KMS-11 (cell line): ENCODE measurements around the gene IQCC.

Experiments
- H2AFZ ChIP-seq: fragments of 200-600 bp; sonication (generic); 2 replicates; pipeline ENCODE4 v1.6.1; 2016; ENCODE audit warnings: antibody characterized with exemption, mixed run types, low read depth
- H3K27ac ChIP-seq: fragments of 200-600 bp; sonication (generic); 2 replicates; pipeline ENCODE4 v1.6.1; 2016; ENCODE audit warnings: mild to moderate bottlenecking, mixed run types
- H3K27me3 ChIP-seq: fragments of 200-600 bp; sonication (generic); 2 replicates; pipeline ENCODE4 v1.6.1; 2017; ENCODE audit warnings: mild to moderate bottlenecking, low read depth, mixed run types, moderate library complexity; ENCODE audit not compliant: insufficient read depth
- H3K36me3 ChIP-seq: fragments of 200-600 bp; sonication (generic); 2 replicates; pipeline ENCODE4 v1.6.1; 2017; ENCODE audit warnings: mild to moderate bottlenecking, mixed run types; ENCODE audit not compliant: insufficient read depth
- H3K4me1 ChIP-seq: fragments of 200-600 bp; sonication (generic); 2 replicates; pipeline ENCODE4 v1.6.1; 2016; ENCODE audit warnings: mild to moderate bottlenecking, low read depth, mixed run types; ENCODE audit not compliant: poor library complexity, severe bottlenecking
- H3K4me2 ChIP-seq: fragments of 200-600 bp; sonication (generic); 2 replicates; pipeline ENCODE4 v1.7.0; 2016; ENCODE audit warnings: mild to moderate bottlenecking, mixed run types
- H3K4me3 ChIP-seq: fragments of 200-600 bp; sonication (generic); IDR thresholded peaks from 2 replicates; pipeline ENCODE4 v1.6.1; 2017; ENCODE audit warnings: low read depth, low read length, mixed read lengths; ENCODE audit not compliant: insufficient read depth
- H3K79me2 ChIP-seq: fragments of 200-600 bp; sonication (generic); 2 replicates; pipeline ENCODE4 v1.6.1; 2016; ENCODE audit warnings: low read depth, mixed run types; ENCODE audit not compliant: insufficient read depth
- H3K9ac ChIP-seq: fragments of 200-600 bp; sonication (generic); 2 replicates; pipeline ENCODE4 v1.6.1; 2016; ENCODE audit warnings: mild to moderate bottlenecking, mixed run types
- H4K20me1 ChIP-seq: fragments of 200-600 bp; sonication (generic); 2 replicates; pipeline ENCODE4 v1.6.1; 2016; ENCODE audit warnings: mild to moderate bottlenecking, mixed run types; ENCODE audit not compliant: insufficient read depth
- TF ChIP-seq, protein P1 (sequence below): fragments of 200-600 bp; sonication (generic); conservative IDR thresholded peaks from 2 replicates; pipeline ENCODE4 v1.6.1; 2017; ENCODE audit warnings: low read depth, mild to moderate bottlenecking, antibody characterized with exemption, low read length, moderate library complexity, mixed read lengths

Gene IQCC

GRCh38 chr1:32179443-32180185 is 25.9 kb upstream of the IQCC start, which contains the start of gene TXLNA:
Gene TXLNA (plus strand): TSS chr1:32179675. CDS start chr1:32180346, 671 bp downstream.
- no peaks in the 10 kb centered on the region for H4K20me1 ChIP-seq
- H3K9ac ChIP-seq = peak within 1 kb of the TSS; percentile 80
- H2AFZ ChIP-seq = peak within 1 kb of the TSS; percentile 62
- peak within 1 kb of the TSS; percentile 56 for H3K27ac ChIP-seq
- H3K79me2 ChIP-seq = peaks cover 45% of the 10 kb centered on the region
- peaks cover 65% of the 10 kb centered on the region for H3K4me1 ChIP-seq
- TF ChIP-seq, protein P1, sequence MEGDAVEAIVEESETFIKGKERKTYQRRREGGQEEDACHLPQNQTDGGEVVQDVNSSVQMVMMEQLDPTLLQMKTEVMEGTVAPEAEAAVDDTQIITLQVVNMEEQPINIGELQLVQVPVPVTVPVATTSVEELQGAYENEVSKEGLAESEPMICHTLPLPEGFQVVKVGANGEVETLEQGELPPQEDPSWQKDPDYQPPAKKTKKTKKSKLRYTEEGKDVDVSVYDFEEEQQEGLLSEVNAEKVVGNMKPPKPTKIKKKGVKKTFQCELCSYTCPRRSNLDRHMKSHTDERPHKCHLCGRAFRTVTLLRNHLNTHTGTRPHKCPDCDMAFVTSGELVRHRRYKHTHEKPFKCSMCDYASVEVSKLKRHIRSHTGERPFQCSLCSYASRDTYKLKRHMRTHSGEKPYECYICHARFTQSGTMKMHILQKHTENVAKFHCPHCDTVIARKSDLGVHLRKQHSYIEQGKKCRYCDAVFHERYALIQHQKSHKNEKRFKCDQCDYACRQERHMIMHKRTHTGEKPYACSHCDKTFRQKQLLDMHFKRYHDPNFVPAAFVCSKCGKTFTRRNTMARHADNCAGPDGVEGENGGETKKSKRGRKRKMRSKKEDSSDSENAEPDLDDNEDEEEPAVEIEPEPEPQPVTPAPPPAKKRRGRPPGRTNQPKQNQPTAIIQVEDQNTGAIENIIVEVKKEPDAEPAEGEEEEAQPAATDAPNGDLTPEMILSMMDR = no peak
- H3K4me3 ChIP-seq = peak within 1 kb of the TSS; percentile 48
- H3K4me2 ChIP-seq = peak within 1 kb of the TSS; percentile 79
- no peaks in the 10 kb centered on the region for H3K27me3 ChIP-seq
- H3K36me3 ChIP-seq = peaks cover 19% of the 10 kb centered on the region; the same call in 1 of the 2 replicates

DNA sequence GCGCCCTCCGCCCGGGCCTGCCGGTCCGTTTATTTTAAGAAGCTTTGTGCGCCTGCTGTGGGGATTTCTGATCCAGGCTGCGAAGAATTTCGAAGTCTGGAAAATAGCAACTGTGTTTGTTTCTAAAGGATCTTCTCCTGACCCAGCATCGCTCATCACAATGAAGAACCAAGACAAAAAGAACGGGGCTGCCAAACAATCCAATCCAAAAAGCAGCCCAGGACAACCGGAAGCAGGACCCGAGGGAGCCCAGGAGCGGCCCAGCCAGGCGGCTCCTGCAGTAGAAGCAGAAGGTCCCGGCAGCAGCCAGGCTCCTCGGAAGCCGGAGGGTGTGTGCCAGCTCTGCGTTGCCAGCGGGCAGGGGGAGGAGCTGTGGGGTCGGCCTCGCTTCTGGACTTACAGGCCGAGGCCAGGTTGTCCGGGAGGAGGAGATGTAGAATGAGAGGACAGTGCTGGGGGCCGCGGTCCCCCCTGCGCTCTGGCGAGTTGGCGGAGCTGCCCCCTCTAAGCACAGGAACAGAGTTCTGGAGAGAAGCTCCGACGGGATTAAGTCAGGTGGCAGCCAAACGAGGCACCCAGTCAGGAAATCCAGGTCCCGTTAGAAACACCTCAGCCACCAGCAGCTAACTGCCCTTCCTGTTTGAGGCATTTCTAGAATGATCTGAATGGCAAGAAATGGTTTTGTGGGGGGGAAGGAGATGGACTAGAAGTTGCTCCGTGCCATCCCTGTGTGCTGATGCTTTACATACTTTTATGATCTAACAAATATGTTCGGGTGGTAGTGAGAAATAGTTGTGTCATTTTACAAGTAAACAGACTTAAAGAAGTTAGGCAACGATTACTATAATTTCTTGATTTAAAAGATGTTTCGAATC is 25.0 kb upstream of the IQCC start:
- peaks cover 51% of the 10 kb centered on the region for H3K79me2 ChIP-seq
- TF ChIP-seq, protein P1 = no peak
- H3K9ac ChIP-seq = peak overlapping the region; percentile 80
- no peaks in the 10 kb centered on the region for H3K27me3 ChIP-seq
- no peaks in the 10 kb centered on the region for H4K20me1 ChIP-seq
- peaks cover 21% of the 10 kb centered on the region; the same call in 1 of the 2 replicates for H3K36me3 ChIP-seq
- H3K27ac ChIP-seq = peak overlapping the region; percentile 56
- peak overlapping the region; percentile 48 for H3K4me3 ChIP-seq
- peak overlapping the region; percentile 79 for H3K4me2 ChIP-seq
- peak overlapping the region; percentile 62; the same call in 1 of the 2 replicates for H2AFZ ChIP-seq
- peaks cover 73% of the 10 kb centered on the region for H3K4me1 ChIP-seq

- TF ChIP-seq, protein P1 = no peak
- H3K36me3 ChIP-seq = peaks cover 25% of the 10 kb centered on the region; the same call in 1 of the 2 replicates
- peak overlapping the region; percentile 56; the same call in 1 of the 2 replicates for H3K27ac ChIP-seq
- no peaks in the 10 kb centered on the region for H3K27me3 ChIP-seq
- peak overlapping the region; percentile 79 for H3K4me2 ChIP-seq
- no peaks in the 10 kb centered on the region for H4K20me1 ChIP-seq
- peaks cover 79% of the 10 kb centered on the region for H3K4me1 ChIP-seq
- peaks cover 57% of the 10 kb centered on the region for H3K79me2 ChIP-seq
- H2AFZ ChIP-seq = no peak overlapping the region
- peak overlapping the region; percentile 80; the same call in 1 of the 2 replicates for H3K9ac ChIP-seq
- no peak overlapping the region for H3K4me3 ChIP-seq
Measured at GRCh38 chr1:32181065-32181464, 24.4 kb upstream of the IQCC start.

- Histone ChIP-seq H4K20me1 (no peaks in the 10 kb centered on the region; the same call in 1 of the 2 replicates), H3K36me3 (peaks cover 25% of the 10 kb centered on the region; the same call in 1 of the 2 replicates), H3K9ac (no peak overlapping the region), H2AFZ (no peak overlapping the region), H3K79me2 (peaks cover 62% of the 10 kb centered on the region), H3K4me1 (peaks cover 79% of the 10 kb centered on the region), H3K4me2 (peak overlapping the region; percentile 79), H3K4me3 (no peak overlapping the region), H3K27me3 (no peaks in the 10 kb centered on the region), H3K27ac (no peak overlapping the region)
- TF ChIP-seq, protein P1 = no peak
Measured at GRCh38 chr1:32181563-32181962, 23.9 kb upstream of the IQCC start.
